Upper lobe of left lung (tissue), 4 donors: ENCODE measurements around the gene NOTCH3.

Experiments
- CTCF ChIP-seq, 6 experiments: fragments of 450-650 bp in 4 of 6; fragments of 200-600 bp in 2 of 6; sonication (generic) in 2 of 6; IDR thresholded peaks; one replicate each; pipeline ENCODE4 v1.5.1; 2016 to 2019; ENCODE audit warnings: antibody characterized with exemption in 6 of 6
- EP300 ChIP-seq, 4 donors: sonication (generic); formaldehyde crosslinking; IDR thresholded peaks; one replicate each; pipeline ENCODE4 v1.5.1; 2017; ENCODE audit warnings: antibody characterized with exemption in 4 of 4, control low read depth in 2 of 4
- POLR2AphosphoS5 ChIP-seq, 2 donors: sonication (generic); formaldehyde crosslinking; IDR thresholded peaks; one replicate each; pipeline ENCODE4 v1.5.1; 2017; ENCODE audit warnings: antibody characterized with exemption in 2 of 2

- TF ChIP-seq CTCF (IDR thresholded peaks at IDR 0.05) = no peak
- no peak for TF ChIP-seq EP300 (IDR thresholded peaks at IDR 0.05)
- no peak for TF ChIP-seq POLR2AphosphoS5 (IDR thresholded peaks at IDR 0.05)
These were observed 72.5 kb downstream of the NOTCH3 start for GRCh38 chr19:15128162-15128770.
